IMR-90 (cell line): ENCODE results near the gene AKNA. TPM values are rescaled to one million over a fixed set of nuclear protein-coding genes. Genes with fewer than 3 reads are reported as not detected.

Source experiments
- ATAC-seq: fragments of 200-7000 bp; cut with Tn5 transposase; 2 replicates; pipeline ENCODE4 v1.9.1; 2020; ENCODE audit warnings: low read depth, mild to moderate bottlenecking, moderate library complexity
- BruUV-seq: library from RNA; stranded (reverse); fragments of 400-500 nt; replicated peaks from 2 replicates; lab custom pipeline; 2021; lab: Mats Ljungman, UMichigan
- CTCF ChIA-PET: fragments of 300-600 bp; formaldehyde crosslinking; extraction: SDS; loops from one replicate; lab custom pipeline; 2021; ENCODE audit warnings: antibody characterized with exemption; lab: Yijun Ruan, JAX
- POLR2A ChIA-PET: fragments of 300-600 bp; sonication (Branson Sonifier 250); formaldehyde crosslinking; loops from one replicate; lab custom pipeline; 2022; ENCODE audit warnings: antibody characterized with exemption; ENCODE audit not compliant: unreplicated experiment; lab: Charles Lee
- DNase-seq: peaks from one replicate; pipeline ENCODE4 v3.0.0; 2013
- H2AFZ ChIP-seq: replicated peaks from 2 replicates; pipeline ENCODE3; 2013; ENCODE audit warnings: low read length, mild to moderate bottlenecking; ENCODE audit not compliant: poor library complexity
- H2AK5ac ChIP-seq: 2 replicates; pipeline ENCODE4 v1.6.1; 2013; ENCODE audit warnings: low read depth, low read length, inconsistent platforms
- H2AK9ac ChIP-seq: replicated peaks from 2 replicates; pipeline ENCODE3; 2013; ENCODE audit warnings: mild to moderate bottlenecking, low read depth, low read length, moderate library complexity; ENCODE audit not compliant: poor library complexity
- H2BK120ac ChIP-seq: 2 replicates; pipeline ENCODE4 v1.6.1; 2013; ENCODE audit warnings: low read depth, low read length, inconsistent platforms
- H2BK15ac ChIP-seq: 3 replicates; pipeline ENCODE4 v1.6.1; 2013; ENCODE audit warnings: low read depth, low read length, inconsistent platforms
- H2BK20ac ChIP-seq: 2 replicates; pipeline ENCODE4 v1.6.1; 2013; ENCODE audit warnings: low read depth, mild to moderate bottlenecking, inconsistent platforms, low read length, moderate library complexity
- H2BK5ac ChIP-seq: 2 replicates; pipeline ENCODE4 v1.6.1; 2013; ENCODE audit warnings: mild to moderate bottlenecking, low read depth, low read length, inconsistent platforms; ENCODE audit not compliant: poor library complexity, severe bottlenecking
- H3K14ac ChIP-seq: replicated peaks from 2 replicates; pipeline ENCODE4 v1.6.1; 2013; ENCODE audit warnings: low read depth, low read length, inconsistent platforms
- H3K18ac ChIP-seq: 2 replicates; pipeline ENCODE4 v1.6.1; 2013; ENCODE audit warnings: low read depth, low read length, control low read depth
- H3K23ac ChIP-seq: 2 replicates; pipeline ENCODE4 v1.6.1; 2013; ENCODE audit warnings: low read depth, low read length, inconsistent platforms
- H3K27ac ChIP-seq: 2 replicates; pipeline ENCODE4 v1.5.1; 2013; ENCODE audit warnings: mild to moderate bottlenecking, control low read depth, low read length; ENCODE audit not compliant: insufficient read depth
- H3K27me3 ChIP-seq: 2 replicates; pipeline ENCODE4 v1.6.1; 2013; ENCODE audit warnings: low read length; ENCODE audit not compliant: control insufficient read depth, insufficient read depth
- H3K36me3 ChIP-seq: 2 replicates; pipeline ENCODE4 v1.6.1; 2013; ENCODE audit warnings: low read length, mixed read lengths; ENCODE audit not compliant: control insufficient read depth, insufficient read depth
- H3K4ac ChIP-seq: 2 replicates; pipeline ENCODE4 v1.6.1; 2013; ENCODE audit warnings: low read depth, low read length, inconsistent platforms
- H3K4me1 ChIP-seq: 2 replicates; pipeline ENCODE4 v1.6.1; 2013; ENCODE audit warnings: low read length, mixed read lengths; ENCODE audit not compliant: control insufficient read depth, insufficient read depth
- H3K4me2 ChIP-seq: 2 replicates; pipeline ENCODE4 v1.6.1; 2013; ENCODE audit warnings: low read depth, mild to moderate bottlenecking, control low read depth, low read length, moderate library complexity
- H3K4me3 ChIP-seq: 2 replicates; pipeline ENCODE4 v1.5.1; 2013; ENCODE audit warnings: low read depth, mild to moderate bottlenecking, control low read depth, low read length, moderate library complexity; ENCODE audit not compliant: insufficient read depth
- H3K56ac ChIP-seq: 2 replicates; pipeline ENCODE4 v1.6.1; 2013; ENCODE audit warnings: low read length, inconsistent platforms; ENCODE audit not compliant: insufficient read depth; ENCODE audit errors: extremely low read depth
- H3K79me1 ChIP-seq, 2 experiments: 2 replicates each; pipeline ENCODE4 v1.6.1; 2013; ENCODE audit warnings: low read length in 2 of 2, inconsistent platforms in 1 of 2, low read depth in 1 of 2
- H3K9ac ChIP-seq: 2 replicates; pipeline ENCODE4 v1.6.1; 2013; ENCODE audit warnings: low read depth, low read length, control low read depth
- H3K9me1 ChIP-seq: 2 replicates; pipeline ENCODE4 v1.6.1; 2013; ENCODE audit warnings: low read length, inconsistent platforms; ENCODE audit not compliant: insufficient read depth
- H3K9me3 ChIP-seq: 2 replicates; pipeline ENCODE4 v1.6.1; 2013; ENCODE audit warnings: low read length; ENCODE audit not compliant: control insufficient read depth, insufficient read depth
- H4K20me1 ChIP-seq: 2 replicates; pipeline ENCODE4 v1.6.1; 2013; ENCODE audit warnings: low read length, inconsistent platforms; ENCODE audit not compliant: insufficient read depth
- H4K5ac ChIP-seq: 2 replicates; pipeline ENCODE4 v1.6.1; 2013; ENCODE audit warnings: mild to moderate bottlenecking, low read depth, low read length, control low read depth
- H4K8ac ChIP-seq, 2 experiments: 2 replicates each; pipeline ENCODE4 v1.6.1; 2013; ENCODE audit warnings: low read depth in 2 of 2, low read length in 2 of 2, control low read depth in 1 of 2, inconsistent platforms in 1 of 2
- H4K91ac ChIP-seq: 2 replicates; pipeline ENCODE4 v1.6.1; 2013; ENCODE audit warnings: low read depth, low read length, inconsistent platforms; ENCODE audit not compliant: insufficient read depth
- CEBPB ChIP-seq: IDR thresholded peaks from 2 replicates; pipeline ENCODE4 v1.6.1; 2012; ENCODE audit warnings: low read depth, low read length, improper control_type of control experiment
- MXI1 ChIP-seq: IDR thresholded peaks from 2 replicates; pipeline ENCODE4 v1.6.1; 2012; ENCODE audit warnings: low read depth, mild to moderate bottlenecking, low read length, moderate library complexity, borderline replicate concordance
- USF2 ChIP-seq: fragments of 150-350 bp; IDR thresholded peaks from 2 replicates; pipeline ENCODE4 v1.6.1; 2017; ENCODE audit warnings: mild to moderate bottlenecking, antibody characterized with exemption, low read length, low read depth
- WGBS, 2 experiments: methylation state at CpG; one replicate each; pipeline versions ENCODE4 v1.1.5 to v1.1.7; 2013; ENCODE audit warnings: missing lambda C conversion rate in 2 of 2; ENCODE audit not compliant: insufficient read length in 1 of 2; ENCODE audit errors: extremely low coverage in 2 of 2; 5-methylcytosine and 5-hydroxymethylcytosine counted together
- dilution Hi-C: fragments of 300-500 bp; cut with HindIII; formaldehyde crosslinking; loops from one replicate; pipeline ENCODE4 v1.14.3; 2018; ENCODE audit warnings: low sequenced_read_pairs; ENCODE audit not compliant: unreplicated experiment
- in situ Hi-C: fragments of 300-500 bp; cut with MboI; formaldehyde crosslinking; loops from 3 replicates; pipeline ENCODE4 v1.14.3; 2019; ENCODE audit warnings: low sequenced_read_pairs, inconsistent platforms, mixed read lengths
- intact Hi-C: fragments of 100-400 bp; cut with micrococcal nuclease; formaldehyde crosslinking; loops from 2 replicates; pipeline ENCODE4 v1.10.0; 2022
- polyA plus RNA-seq, 3 experiments: library from polyadenylated mRNA; depleted of rRNA; stranded (reverse); fragments of >200 nt; gene quantifications; 2 replicates each; pipeline ENCODE4 v1.2.3, GENCODE V29; 2012; ENCODE audit warnings: low replicate concordance in 1 of 3
- total RNA-seq: library from RNA; depleted of rRNA; stranded (reverse); fragments of >200 nt; gene quantifications from 2 replicates; pipeline ENCODE4 v1.2.3, GENCODE V29; 2012
- TF ChIP-seq, protein P1 (sequence below): fragments of 150-350 bp; IDR thresholded peaks from 2 replicates; pipeline ENCODE4 v1.6.1; 2016; ENCODE audit warnings: low read depth, mild to moderate bottlenecking, low read length, moderate library complexity, borderline replicate concordance

The AKNA gene
- total and polyA plus RNA-seq, 2 of the 4 experiments (the other 2 are of a cell fraction) = 2.7 to 7.3 TPM

DNA sequence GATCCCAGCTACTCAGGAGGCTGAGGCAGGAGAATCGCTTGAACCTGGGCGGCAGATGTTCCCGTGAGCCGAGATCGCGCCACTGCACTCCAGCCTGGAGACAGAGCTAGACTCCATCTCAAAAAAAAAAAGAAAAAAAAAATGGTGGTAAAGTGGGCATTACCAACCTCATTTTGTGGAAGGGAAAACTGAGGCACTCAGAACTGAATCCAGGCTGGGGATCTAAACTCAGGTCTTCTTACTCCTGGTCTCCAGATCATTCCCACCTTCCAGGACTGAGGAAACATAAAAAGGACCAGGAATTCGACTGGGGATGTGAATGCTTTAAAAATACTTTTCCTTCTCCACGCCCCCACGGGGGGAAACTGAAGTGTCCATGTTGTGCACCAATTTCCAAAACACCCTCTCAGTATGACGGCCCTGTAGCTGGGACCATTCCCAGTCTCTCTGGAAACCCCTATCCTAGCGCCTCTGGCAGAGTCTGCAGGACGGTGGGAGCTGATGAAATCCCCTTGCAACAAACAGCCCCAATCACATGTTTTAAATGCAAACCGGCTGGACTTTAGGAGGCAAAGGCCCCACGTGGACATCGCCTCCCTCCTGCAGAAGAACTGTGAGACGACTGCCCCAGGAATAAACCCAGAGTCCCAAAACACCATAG, 8.9 kb upstream of the AKNA start:
- H3K4ac ChIP-seq = peak overlapping the region; percentile 80
- H3K4me2 ChIP-seq = peak overlapping the region; percentile 28; the same call in 1 of the 2 replicates
- H3K56ac ChIP-seq = peak overlapping the region; percentile 55; the same call in 1 of the 2 replicates
- H4K8ac ChIP-seq = peak overlapping the region; percentile 50 to 92; a peak in 3 of 4 replicates
- intact Hi-C loops (loop anchor here (2.0 kb wide), 1 partner anchor 58 kb away; no protein-coding TSS in a partner anchor), in situ Hi-C loops (no loop called here), dilution Hi-C loops (no loop called here)
- DNase-seq (peak; percentile 86), ATAC-seq (no peak)
- H3K79me1 ChIP-seq = peaks cover 3 to 9% of the 10 kb centered on the region in 2 experiments; a peak in 1 of 4 replicates
- H3K36me3 ChIP-seq = no peaks in the 10 kb centered on the region
- H3K18ac ChIP-seq = no peak overlapping the region; the same call in 1 of the 2 replicates
- TF ChIP-seq MXI1 (peak; percentile 63; the same call in 1 of the 2 replicates), USF2 (peak; percentile 60), CEBPB (peak; percentile 89)
- TF ChIP-seq, protein P1, sequence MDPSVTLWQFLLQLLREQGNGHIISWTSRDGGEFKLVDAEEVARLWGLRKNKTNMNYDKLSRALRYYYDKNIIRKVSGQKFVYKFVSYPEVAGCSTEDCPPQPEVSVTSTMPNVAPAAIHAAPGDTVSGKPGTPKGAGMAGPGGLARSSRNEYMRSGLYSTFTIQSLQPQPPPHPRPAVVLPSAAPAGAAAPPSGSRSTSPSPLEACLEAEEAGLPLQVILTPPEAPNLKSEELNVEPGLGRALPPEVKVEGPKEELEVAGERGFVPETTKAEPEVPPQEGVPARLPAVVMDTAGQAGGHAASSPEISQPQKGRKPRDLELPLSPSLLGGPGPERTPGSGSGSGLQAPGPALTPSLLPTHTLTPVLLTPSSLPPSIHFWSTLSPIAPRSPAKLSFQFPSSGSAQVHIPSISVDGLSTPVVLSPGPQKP = no peak
- H3K4me3 ChIP-seq = no peak overlapping the region
- POLR2A ChIA-PET = interaction anchor here (0.6 to 1.0 kb wide), 2 partner anchors 10 to 317 kb away, joined by 3 to 8 read pairs; no protein-coding TSS in a partner anchor
- no peaks in the 10 kb centered on the region for H3K27me3 ChIP-seq
- peaks cover 8% of the 10 kb centered on the region; the same call in 1 of the 2 replicates for H3K4me1 ChIP-seq
- H4K5ac ChIP-seq = peak overlapping the region; percentile 54; the same call in 1 of the 2 replicates
- CTCF ChIA-PET = interaction anchor here (1.6 to 2.1 kb wide), 2 partner anchors 9 to 314 kb away, joined by 5 to 6 read pairs; no protein-coding TSS in a partner anchor
- H2BK15ac ChIP-seq = no peak overlapping the region; the same call in 2 of the 3 replicates
- peak overlapping the region; percentile 96 for H2BK120ac ChIP-seq
- peak overlapping the region; percentile 55; the same call in 1 of the 2 replicates for H3K27ac ChIP-seq
- H3K23ac ChIP-seq = peak overlapping the region; percentile 76
- peak overlapping the region; percentile 93 for H4K91ac ChIP-seq
- H2BK20ac ChIP-seq = peak overlapping the region; percentile 90; the same call in 1 of the 2 replicates
- H3K14ac ChIP-seq = peak overlapping the region; percentile 89
- peak overlapping the region; percentile 39 for H2AK9ac ChIP-seq
- H2AK5ac ChIP-seq = peak overlapping the region; percentile 47; the same call in 1 of the 2 replicates
- no TSS peak for BruUV-seq
- H3K9me3 ChIP-seq = no peaks in the 10 kb centered on the region
- no peak overlapping the region for H2BK5ac ChIP-seq
- H3K9ac ChIP-seq = peak overlapping the region; percentile 57
- H4K20me1 ChIP-seq = no peaks in the 10 kb centered on the region
- WGBS, 2 experiments = no CpG with 5 or more reads among the region's 16 CpGs
- no peaks in the 10 kb centered on the region for H3K9me1 ChIP-seq
- no peak overlapping the region for H2AFZ ChIP-seq
